GM10847 (cell line): ENCODE data around the gene PCSK1N.

Source experiments
- POLR2A ChIP-seq: IDR thresholded peaks from 2 replicates; pipeline ENCODE4 v1.6.1; 2011; ENCODE audit not compliant: insufficient read length; ENCODE audit errors: extremely low read depth

PCSK1N gene, protein sequence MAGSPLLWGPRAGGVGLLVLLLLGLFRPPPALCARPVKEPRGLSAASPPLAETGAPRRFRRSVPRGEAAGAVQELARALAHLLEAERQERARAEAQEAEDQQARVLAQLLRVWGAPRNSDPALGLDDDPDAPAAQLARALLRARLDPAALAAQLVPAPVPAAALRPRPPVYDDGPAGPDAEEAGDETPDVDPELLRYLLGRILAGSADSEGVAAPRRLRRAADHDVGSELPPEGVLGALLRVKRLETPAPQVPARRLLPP

GRCh38 chrX:48835524-48836329, at the start of gene PCSK1N:
PCSK1N (minus strand) TSS chrX:48835610; CDS start chrX:48835532, 78 bp downstream.
- no peak for TF ChIP-seq POLR2A

DNA sequence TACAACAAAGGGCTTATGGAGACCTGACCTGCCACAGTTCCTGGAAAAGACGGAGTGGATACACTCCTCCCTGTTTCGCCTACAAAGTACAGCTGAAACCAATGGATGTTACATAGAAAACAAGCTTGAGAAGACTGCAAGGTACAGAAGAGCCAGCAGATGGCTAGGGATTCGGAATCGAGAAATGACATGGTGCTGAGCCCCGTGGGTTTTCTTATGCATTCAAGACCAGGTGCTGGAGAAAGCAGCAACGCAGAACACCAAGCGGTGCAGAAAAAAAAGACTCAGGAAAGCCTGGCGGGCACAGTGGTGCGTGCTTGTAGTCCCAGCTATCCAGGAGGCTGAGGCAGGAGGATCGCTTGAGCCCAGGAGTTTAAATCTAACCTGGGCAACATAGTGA, 48.3 kb upstream of the PCSK1N start:
- no peak for TF ChIP-seq POLR2A

GRCh38 chrX:48864210-48864609, 28.8 kb upstream of the PCSK1N start:
- TF ChIP-seq POLR2A, result no peak

- no peak for TF ChIP-seq POLR2A
Measured at GRCh38 chrX:48854898-48855297, 19.5 kb upstream of the PCSK1N start.

GRCh38 chrX:48852857-48853256, 17.4 kb upstream of the PCSK1N start:
- TF ChIP-seq POLR2A, result no peak

DNA sequence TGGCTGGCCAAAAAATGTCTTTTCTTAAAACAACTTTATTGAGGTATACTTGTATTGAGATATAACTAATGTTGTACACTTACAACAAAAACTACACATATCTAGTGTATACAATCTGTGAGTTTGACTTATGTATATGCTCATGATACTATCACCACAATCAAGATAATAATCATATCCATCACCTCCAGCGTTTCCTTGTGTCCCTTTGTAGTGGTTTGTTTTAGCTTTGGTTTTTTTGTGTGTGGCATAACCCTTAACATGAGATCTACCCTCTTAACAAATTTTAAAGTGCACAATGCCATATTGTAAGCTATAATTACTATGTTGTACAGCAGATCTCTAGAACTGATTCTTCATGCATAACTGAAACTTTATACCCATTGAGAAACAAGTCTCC, 13.4 kb upstream of the PCSK1N start:
- no peak for TF ChIP-seq POLR2A

DNA sequence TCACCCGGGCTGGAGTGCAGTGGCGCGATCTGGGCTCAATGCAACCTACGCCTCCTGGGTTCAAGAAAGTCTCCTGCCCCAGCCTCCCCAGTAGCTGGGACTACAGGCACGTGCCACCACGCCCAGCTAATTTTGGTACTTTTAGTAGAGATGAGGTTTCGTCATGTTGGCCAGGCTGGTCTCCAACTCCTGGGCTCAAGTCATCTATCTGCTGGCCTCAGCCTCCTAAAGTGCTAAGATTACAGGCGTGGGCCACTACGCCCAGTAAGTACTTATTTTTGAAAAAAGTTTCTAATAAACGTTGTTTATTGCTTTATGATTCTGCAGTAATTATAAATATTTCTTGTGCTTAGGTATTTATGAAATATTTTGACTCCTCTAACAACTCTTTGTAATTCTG, 4.3 kb upstream of the PCSK1N start:
- no peak for TF ChIP-seq POLR2A

DNA sequence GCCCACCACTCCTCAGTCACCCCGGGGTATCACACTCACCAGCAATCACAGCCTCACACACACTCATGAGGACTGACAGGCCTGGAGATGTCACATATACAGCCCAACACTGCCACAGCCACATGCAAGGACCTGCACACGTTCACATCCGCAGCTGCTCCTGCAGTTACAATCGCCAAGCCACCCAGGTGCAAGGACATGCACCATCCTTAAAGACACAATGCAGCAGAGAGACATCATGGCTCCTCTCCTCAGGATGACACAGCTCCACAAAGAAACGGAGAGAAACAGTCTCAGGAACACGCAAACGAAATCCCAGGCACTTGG, 1.1 kb downstream of the PCSK1N start:
- TF ChIP-seq POLR2A, result no peak

DNA sequence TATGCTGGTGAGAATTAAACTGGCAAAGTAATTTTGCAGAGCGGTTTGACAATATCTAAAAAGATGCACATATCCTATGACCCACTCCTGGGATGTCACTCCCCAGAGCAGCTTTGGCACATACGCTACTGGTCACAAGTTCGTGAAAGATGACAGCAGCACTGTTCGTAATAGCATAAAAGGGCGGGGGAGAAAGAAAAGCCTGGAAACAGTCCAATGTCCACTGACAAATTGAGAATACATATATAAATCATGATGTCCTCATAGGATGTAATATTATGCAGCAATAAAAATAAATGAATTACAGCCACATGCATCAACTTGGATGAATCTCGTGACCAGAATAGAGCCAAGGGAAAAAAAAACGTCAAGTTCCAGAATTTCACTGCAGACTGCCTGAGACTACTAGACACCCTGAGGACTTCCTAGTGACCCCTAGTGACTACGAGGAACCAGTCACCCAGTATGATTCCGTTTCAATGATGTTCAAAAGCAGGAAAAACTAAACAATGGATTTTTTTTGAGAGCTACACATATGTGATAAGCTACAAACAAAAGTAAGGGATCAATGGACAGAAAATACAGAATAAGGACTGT, 1.8 kb downstream of the PCSK1N start:
- no peak for TF ChIP-seq POLR2A

DNA sequence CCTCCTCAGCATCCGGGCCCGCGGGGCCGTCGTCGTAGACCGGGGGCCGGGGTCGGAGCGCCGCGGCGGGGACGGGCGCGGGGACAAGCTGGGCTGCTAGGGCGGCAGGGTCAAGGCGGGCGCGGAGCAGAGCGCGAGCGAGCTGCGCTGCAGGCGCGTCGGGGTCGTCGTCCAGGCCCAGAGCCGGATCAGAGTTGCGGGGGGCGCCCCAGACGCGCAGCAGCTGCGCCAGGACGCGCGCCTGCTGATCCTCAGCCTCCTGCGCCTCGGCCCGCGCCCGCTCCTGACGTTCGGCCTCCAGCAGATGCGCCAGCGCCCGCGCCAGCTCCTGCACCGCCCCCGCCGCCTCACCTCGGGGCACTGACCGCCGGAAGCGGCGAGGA, 3.5 kb downstream of the PCSK1N start:
- TF ChIP-seq POLR2A, result no peak

DNA sequence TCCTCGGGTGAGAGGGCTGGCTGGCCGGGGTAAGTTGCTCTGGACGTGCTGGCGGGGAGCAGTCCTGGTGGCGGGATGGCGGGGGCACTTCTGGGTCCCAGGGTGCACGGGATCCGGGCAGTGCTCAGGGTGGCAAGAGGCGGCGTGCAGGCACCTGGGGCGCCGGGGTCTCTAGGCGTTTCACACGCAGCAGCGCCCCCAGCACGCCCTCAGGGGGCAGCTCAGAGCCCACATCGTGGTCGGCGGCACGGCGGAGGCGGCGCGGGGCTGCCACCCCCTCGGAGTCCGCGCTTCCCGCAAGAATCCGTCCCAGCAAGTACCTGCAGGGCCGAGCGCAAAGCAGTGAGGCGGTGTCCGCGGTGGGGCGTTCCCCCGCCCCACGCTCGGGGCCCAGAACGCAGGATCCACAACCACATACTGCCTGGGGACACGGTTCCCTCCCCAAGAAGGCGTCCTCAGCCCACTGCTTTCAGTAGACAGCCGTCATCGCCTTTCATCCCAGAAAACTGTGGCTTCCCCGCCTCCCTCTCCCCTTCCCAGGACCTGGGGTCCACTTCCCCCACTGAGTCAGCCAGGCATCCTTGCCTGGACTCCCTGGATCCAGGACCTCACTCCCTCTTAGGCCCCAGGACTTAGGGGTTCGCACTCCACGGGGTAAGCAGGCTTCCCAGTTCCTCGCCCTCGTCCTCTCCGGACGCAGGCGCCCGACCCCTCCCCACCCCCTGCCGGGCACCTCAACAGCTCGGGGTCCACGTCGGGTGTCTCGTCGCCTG, 4.1 kb downstream of the PCSK1N start:
- no peak for TF ChIP-seq POLR2A

- no peak for TF ChIP-seq POLR2A
Measured at GRCh38 chrX:48829016-48829735, 6.2 kb downstream of the PCSK1N start.

DNA sequence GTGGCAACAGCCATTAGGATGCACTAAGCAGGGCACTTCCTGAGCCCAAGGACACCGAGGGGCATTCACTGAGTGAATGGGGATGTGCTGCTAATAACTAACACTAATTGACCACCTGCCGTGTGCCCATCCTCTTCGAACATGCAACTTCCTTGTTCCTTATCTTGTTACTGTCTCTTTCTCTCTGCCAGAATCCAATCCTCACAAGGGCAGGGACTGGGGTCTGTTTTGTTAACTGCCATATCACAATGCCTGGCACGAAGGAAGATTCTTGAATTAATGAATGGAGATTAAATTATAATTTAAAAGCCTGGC, 7.8 kb downstream of the PCSK1N start:
- no peak for TF ChIP-seq POLR2A

- TF ChIP-seq POLR2A, result no peak
Measured at GRCh38 chrX:48826876-48827653, 8.3 kb downstream of the PCSK1N start.
